Measurements from ENCODE around the gene MFF.

- no peak for TF ChIP-seq JUN (IDR thresholded peaks at IDR 0.05; ENCODE audit: borderline replicate concordance, insufficient read depth, insufficient read length, low read depth)
- TF ChIP-seq POLR2A (IDR thresholded peaks at IDR 0.05; ENCODE audit: low read depth, low read length): no peak
- TF ChIP-seq CTCF (IDR thresholded peaks at IDR 0.05; ENCODE audit: extremely low read depth in 1 of 2, insufficient read depth in 1 of 2, low read depth in 1 of 2, low read length in 2 of 2): no peak
- TF ChIP-seq POLR2AphosphoS5 (IDR thresholded peaks at IDR 0.05; ENCODE audit: insufficient read depth, low read depth, low read length): no peak
- TF ChIP-seq EZH2 (IDR thresholded peaks at IDR 0.05; ENCODE audit: borderline replicate concordance, low read depth, low read length, severe bottlenecking): no peak
- TF ChIP-seq MAX (IDR thresholded peaks at IDR 0.05; ENCODE audit: insufficient read depth, insufficient read length): no peak
- TF ChIP-seq MYC (IDR thresholded peaks at IDR 0.05; ENCODE audit: low read depth, low read length): no peak
Observed at GRCh38 chr2:227351639-227352038, 26.6 kb downstream of the MFF start.

Data from endothelial cell of umbilical vein (primary cell).